A673 (cell line): ENCODE measurements around the gene TCF7L2. TPM values are rescaled to one million over a fixed set of nuclear protein-coding genes. Genes with fewer than 3 reads are reported as not detected.

Experiments used
- BruUV-seq: library from RNA; stranded (reverse); fragments of 400-500 nt; replicated peaks from 2 replicates; lab custom pipeline; 2021; lab: Mats Ljungman, UMichigan
- CTCF ChIA-PET: fragments of 300-600 bp; sonication (Branson Sonifier 250); formaldehyde crosslinking; loops from one replicate; lab custom pipeline; 2022; ENCODE audit warnings: antibody characterized with exemption; lab: Charles Lee
- POLR2A ChIA-PET: fragments of 300-600 bp; sonication (Branson Sonifier 250); formaldehyde crosslinking; loops from one replicate; lab custom pipeline; 2022; ENCODE audit warnings: antibody characterized with exemption; ENCODE audit not compliant: low non-redundant PET; lab: Charles Lee
- DNase-seq: peaks from one replicate; pipeline ENCODE4 v3.0.0-alpha.2; 2015; ENCODE audit warnings: low spot score
- H3K27ac ChIP-seq: fragments of 200-600 bp; sonication (generic); 2 replicates; pipeline ENCODE4 v1.5.1; 2016; ENCODE audit warnings: mixed run types, low read depth, mild to moderate bottlenecking, mixed read lengths, antibody characterized with exemption, low read length; ENCODE audit not compliant: poor library complexity, severe bottlenecking
- H3K27me3 ChIP-seq: fragments of 200-600 bp; sonication (generic); replicated peaks from 2 replicates; pipeline ENCODE4 v1.6.1; 2017; ENCODE audit warnings: mixed run types, low read depth, mild to moderate bottlenecking, mixed read lengths, antibody characterized with exemption, low read length; ENCODE audit not compliant: insufficient read depth, poor library complexity
- H3K36me3 ChIP-seq: fragments of 200-600 bp; sonication (generic); 2 replicates; pipeline ENCODE4 v1.6.1; 2016; ENCODE audit warnings: mixed run types, mild to moderate bottlenecking, mixed read lengths, antibody characterized with exemption, low read length; ENCODE audit not compliant: insufficient read depth, poor library complexity, severe bottlenecking
- H3K4me1 ChIP-seq: fragments of 200-600 bp; sonication (generic); 2 replicates; pipeline ENCODE4 v1.6.1; 2017; ENCODE audit warnings: mixed run types, mild to moderate bottlenecking, mixed read lengths, antibody characterized with exemption, low read length; ENCODE audit not compliant: insufficient read depth, poor library complexity, severe bottlenecking
- H3K4me3 ChIP-seq: fragments of 200-600 bp; sonication (generic); 2 replicates; pipeline ENCODE4 v1.5.1; 2016; ENCODE audit warnings: low read depth, mixed run types, mild to moderate bottlenecking, mixed read lengths, low read length; ENCODE audit not compliant: poor library complexity, severe bottlenecking
- H3K9me3 ChIP-seq: fragments of 200-600 bp; sonication (generic); 2 replicates; pipeline ENCODE4 v1.6.1; 2016; ENCODE audit warnings: mixed run types, low read depth, mild to moderate bottlenecking, mixed read lengths, antibody characterized with exemption, low read length; ENCODE audit not compliant: poor library complexity, severe bottlenecking
- CTCF ChIP-seq: fragments of 300-800, 200-600 bp; sonication (generic); conservative IDR thresholded peaks from 2 replicates; pipeline ENCODE4 v1.5.1; 2017; ENCODE audit warnings: low read depth, mild to moderate bottlenecking, antibody characterized with exemption, low read length, moderate library complexity, mixed read lengths
- EZH2 ChIP-seq: fragments of 200-600 bp; sonication (generic); IDR thresholded peaks from 2 replicates; pipeline ENCODE4 v1.6.1; 2017; ENCODE audit warnings: borderline replicate concordance, low read depth, mild to moderate bottlenecking, mixed read lengths, antibody characterized with exemption, low read length; ENCODE audit not compliant: poor library complexity, severe bottlenecking
- intact Hi-C: fragments of 100-400 bp; cut with micrococcal nuclease; formaldehyde crosslinking; loops from one replicate; pipeline ENCODE4 v1.10.0; 2022; ENCODE audit not compliant: unreplicated experiment
- total RNA-seq: library from RNA; stranded (reverse); gene quantifications from 2 replicates; pipeline ENCODE4 v1.2.3, GENCODE V29; 2021

Gene TCF7L2
- total RNA-seq, 1 experiment from 2014 or later, result 16.8 TPM

GRCh38 chr10:113138937-113139585 is 189.0 kb downstream of the TCF7L2 start:
- Histone ChIP-seq H3K27me3 (no peaks in the 10 kb centered on the region), H3K4me1 (peaks cover 19% of the 10 kb centered on the region), H3K4me3 (no peak overlapping the region), H3K9me3 (no peaks in the 10 kb centered on the region), H3K27ac (no peak overlapping the region), H3K36me3 (no peaks in the 10 kb centered on the region)
- no peak for TF ChIP-seq CTCF
- BruUV-seq, result no TSS peak
- intact Hi-C loops, result loop anchor here (10.0 kb wide), 1 partner anchor 426 kb away; no protein-coding TSS in a partner anchor
- no peak for DNase-seq
- POLR2A ChIA-PET, result no interaction called here
- CTCF ChIA-PET, result no interaction called here

GRCh38 chr10:113139699-113140098 is 189.7 kb downstream of the TCF7L2 start:
- CTCF ChIA-PET, result no interaction called here
- DNase-seq, result peak; percentile 87
- Histone ChIP-seq H3K27ac (no peak overlapping the region), H3K9me3 (no peaks in the 10 kb centered on the region), H3K36me3 (no peaks in the 10 kb centered on the region), H3K4me1 (peaks cover 19% of the 10 kb centered on the region), H3K4me3 (no peak overlapping the region), H3K27me3 (no peaks in the 10 kb centered on the region)
- intact Hi-C loops, result loop anchor here (10.0 kb wide), 1 partner anchor 425 kb away; no protein-coding TSS in a partner anchor
- TF ChIP-seq EZH2, result no peak
- TF ChIP-seq CTCF, result peak; percentile 70
- POLR2A ChIA-PET, result no interaction called here
- no TSS peak for BruUV-seq

GRCh38 chr10:113140143-113141011 is 190.3 kb downstream of the TCF7L2 start:
- no peaks in the 10 kb centered on the region for H3K27me3 ChIP-seq
- H3K4me1 ChIP-seq, result peaks cover 19% of the 10 kb centered on the region
- no peak for TF ChIP-seq EZH2
- DNase-seq, result no peak
- no TSS peak for BruUV-seq
- ChIA-PET CTCF (no interaction called here), POLR2A (no interaction called here)
- no peak overlapping the region for H3K4me3 ChIP-seq
- H3K27ac ChIP-seq, result no peak overlapping the region
- H3K9me3 ChIP-seq, result no peaks in the 10 kb centered on the region
- intact Hi-C loops, result no loop called here
- no peaks in the 10 kb centered on the region for H3K36me3 ChIP-seq
